GM19023 (cell line): ENCODE results near the gene ACOT7.

Experiments used
- ATAC-seq: cut with Tn5 transposase; IDR thresholded peaks from one replicate; pipeline ENCODE4 v1.9.1; 2021; ENCODE audit warnings: mild to moderate bottlenecking, moderate library complexity; ENCODE audit not compliant: unreplicated experiment

Gene ACOT7

GRCh38 chr1:6273380-6273891 is 120.1 kb downstream of the ACOT7 start:
- no peak for ATAC-seq

DNA sequence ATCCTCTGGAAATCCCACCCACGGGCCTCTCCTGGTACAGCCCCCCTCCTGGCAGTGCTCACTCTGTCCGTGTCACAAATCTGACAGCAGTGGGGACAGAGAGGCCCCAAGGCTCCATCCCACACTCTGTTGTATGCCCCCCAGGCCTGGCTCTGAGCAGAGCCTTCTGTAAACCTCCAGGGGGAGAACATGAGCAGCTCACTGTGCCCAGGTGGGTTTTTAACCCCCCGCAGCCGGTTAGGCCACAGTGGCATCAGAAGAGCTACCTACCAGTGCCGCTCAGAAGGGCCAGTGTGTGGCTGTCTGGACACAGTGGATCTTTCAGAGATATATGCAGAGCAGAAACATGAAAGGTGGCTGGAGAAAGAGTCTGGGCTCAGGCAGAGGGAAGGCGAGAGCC is 120.7 kb downstream of the ACOT7 start:
- no peak for ATAC-seq

DNA sequence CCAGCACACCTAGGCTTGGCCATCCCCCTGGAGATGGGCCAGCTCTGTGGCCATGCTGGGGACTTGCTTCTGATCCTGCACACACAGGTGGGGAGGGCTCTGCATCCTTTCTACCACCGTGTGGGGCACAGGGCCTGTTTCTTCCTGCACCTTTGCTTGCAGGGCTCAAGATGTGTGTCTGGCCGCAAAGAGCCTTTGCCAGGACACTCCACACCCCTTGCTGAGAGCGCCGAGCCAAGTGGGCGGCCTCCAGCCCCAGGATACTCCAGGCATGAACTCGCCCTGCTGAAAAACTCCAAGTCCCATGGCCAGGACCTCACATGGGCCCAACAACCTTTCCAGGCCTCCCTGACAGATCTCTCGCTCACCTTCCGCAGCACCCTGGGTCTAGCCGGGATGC is 121.1 kb downstream of the ACOT7 start:
- ATAC-seq = no peak

GRCh38 chr1:6271554-6271953 is 122.0 kb downstream of the ACOT7 start:
- ATAC-seq = no peak

DNA sequence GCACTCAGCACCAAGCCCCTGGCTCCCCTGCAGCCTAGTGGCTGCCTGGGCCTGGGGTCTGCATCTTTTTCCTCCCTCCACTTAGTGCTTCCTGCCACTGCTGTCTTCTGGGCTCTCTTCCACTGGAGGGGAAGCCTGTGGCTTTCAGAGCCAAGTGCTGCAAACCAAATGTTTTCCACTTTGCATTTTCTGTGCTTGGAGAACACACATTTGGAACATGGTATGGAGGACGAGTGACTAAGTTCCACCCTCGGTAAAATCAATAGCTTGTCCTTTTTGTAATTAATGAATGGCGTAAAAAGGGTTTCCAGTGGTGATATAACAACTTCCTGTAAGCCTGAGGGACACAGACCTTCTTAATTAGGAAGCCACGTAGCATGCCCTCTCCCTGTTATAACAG is 122.6 kb downstream of the ACOT7 start:
- no peak for ATAC-seq

DNA sequence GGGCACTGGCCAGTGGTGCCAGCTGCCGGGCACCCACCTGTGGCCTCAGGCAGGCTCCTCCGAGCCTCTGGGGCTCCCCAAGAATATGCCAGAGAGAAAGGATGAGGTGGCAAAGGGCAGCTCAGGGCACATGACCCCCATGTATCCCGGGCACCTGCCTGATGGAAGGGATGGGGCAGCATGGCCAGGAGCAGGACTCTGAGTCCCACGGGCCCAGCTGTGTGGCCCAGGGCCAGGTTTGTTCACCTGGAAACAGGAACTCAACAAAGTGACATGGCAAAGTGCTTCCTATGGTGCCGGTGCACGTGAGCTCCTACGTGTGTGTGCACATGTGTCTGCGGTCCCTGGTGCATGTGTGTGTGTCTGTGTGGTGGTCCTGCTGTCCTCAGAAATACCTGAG is 123.2 kb downstream of the ACOT7 start:
- no peak for ATAC-seq

DNA sequence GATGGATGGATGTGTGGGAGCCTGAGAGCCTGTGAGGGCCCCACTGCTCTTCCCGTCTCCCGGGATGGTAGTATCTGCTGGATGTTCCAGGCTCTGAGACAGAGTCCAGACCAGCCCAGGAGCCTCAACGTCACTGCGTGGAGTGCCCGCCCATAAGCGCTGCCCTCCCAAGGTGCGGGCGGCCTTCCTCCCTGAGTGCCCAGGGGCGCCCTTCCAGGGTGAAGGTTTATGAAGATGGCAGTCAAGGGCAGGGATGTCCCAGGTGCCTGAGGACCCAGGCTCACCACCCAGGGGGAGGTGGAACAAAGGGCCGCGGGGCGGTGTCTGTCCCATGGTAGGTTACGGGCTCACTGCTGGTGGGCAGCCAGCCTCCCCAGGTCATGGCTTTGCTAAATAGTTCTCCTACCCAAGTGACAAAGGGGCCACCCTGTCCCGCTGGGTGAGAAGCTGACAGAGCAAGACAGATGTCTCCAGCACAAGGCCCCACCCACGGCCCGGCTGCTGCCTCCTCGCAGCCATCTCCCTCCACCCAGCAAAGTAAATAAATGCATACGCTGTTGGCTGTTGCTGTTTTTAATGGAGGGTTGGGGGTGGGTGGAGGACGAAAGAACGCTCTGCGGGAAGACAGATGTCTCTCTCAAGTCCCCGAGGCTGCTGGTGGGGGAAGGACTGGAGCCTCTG is 123.7 kb downstream of the ACOT7 start:
- no peak for ATAC-seq

DNA sequence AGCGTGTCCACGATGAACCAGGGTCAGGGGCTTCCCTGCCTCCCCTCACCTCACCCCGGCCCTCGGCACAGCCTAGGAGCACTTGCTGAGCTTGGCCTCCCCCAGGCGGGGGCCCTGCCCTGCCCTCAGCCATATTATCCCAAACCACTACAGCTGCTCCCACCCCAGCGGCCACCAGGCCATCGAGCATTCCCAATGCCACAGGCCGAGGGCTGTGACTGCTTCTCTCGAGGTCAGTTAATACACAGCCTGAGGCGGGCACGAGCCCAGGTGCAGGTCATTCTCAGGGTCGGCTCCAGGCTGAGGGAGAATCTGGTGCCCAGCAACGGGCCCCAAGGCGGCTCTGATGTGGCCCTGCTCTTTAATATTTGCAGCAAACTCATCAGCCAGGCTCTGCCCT is 124.3 kb downstream of the ACOT7 start:
- ATAC-seq = no peak

DNA sequence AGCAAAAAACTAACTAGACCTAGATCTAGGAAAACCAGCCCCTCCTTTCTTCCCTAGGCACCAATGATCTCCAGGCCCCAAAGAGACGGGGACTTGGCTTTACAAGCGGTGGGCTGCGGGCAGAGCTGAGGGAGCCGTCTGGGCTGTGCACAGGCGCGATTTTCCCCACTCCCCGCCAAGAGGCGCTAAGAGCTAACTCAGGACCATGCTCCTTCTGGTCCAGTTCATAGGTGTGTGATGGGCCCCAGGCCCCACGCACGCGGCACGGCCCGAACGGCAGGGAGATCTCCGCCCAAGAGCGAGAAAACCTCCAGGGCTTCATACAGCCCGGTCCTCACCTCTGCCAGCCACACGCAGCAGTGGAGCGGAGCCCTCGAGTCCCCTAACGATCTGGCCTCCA is 125.2 kb downstream of the ACOT7 start:
- no peak for ATAC-seq

- ATAC-seq = no peak
Measured at GRCh38 chr1:6267686-6268322, 125.8 kb downstream of the ACOT7 start.

GRCh38 chr1:6266641-6267040 is 126.9 kb downstream of the ACOT7 start:
- ATAC-seq = no peak

GRCh38 chr1:6265151-6265550 is 128.4 kb downstream of the ACOT7 start:
- no peak for ATAC-seq

DNA sequence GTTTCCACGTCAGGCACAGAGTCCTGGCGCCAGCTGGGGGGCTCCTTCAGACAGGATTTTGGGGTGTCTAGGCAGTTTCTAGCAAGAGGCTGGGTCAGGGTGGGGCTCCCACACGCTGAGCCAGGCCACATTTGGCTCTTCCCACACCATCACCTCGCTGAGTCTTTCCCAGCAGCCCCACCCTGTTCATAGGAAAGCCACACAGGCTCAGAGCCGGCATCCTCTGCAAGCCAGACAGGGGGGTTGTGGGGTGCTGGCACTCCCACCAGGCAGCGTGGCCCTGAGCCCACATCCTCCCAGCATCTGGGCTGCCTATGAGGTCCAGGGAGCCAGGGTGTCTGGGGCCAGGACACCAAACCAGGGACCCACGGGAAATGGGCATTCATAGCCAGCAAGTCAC is 129.9 kb downstream of the ACOT7 start:
- ATAC-seq = no peak

- ATAC-seq = no peak
Measured at GRCh38 chr1:6262555-6263420, 130.8 kb downstream of the ACOT7 start.

DNA sequence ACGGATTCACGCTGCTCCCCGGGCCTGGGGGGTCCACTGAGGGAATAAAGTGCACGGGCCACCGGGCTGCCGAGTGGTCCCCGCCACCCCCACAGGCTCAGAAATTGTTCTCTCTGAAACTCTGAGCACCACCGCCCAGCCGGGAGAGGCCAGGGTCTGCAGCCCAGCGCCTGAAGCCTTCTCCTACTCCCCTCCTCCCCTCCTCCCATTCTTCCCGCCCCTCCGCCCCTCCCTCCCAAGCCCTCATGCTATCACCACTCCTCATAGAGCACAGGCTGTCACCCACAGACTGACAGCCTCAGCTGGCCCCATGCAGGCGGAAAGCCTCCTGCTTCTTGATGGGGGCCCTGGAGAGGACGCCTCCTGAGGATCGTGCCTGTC is 132.0 kb downstream of the ACOT7 start:
- no peak for ATAC-seq

DNA sequence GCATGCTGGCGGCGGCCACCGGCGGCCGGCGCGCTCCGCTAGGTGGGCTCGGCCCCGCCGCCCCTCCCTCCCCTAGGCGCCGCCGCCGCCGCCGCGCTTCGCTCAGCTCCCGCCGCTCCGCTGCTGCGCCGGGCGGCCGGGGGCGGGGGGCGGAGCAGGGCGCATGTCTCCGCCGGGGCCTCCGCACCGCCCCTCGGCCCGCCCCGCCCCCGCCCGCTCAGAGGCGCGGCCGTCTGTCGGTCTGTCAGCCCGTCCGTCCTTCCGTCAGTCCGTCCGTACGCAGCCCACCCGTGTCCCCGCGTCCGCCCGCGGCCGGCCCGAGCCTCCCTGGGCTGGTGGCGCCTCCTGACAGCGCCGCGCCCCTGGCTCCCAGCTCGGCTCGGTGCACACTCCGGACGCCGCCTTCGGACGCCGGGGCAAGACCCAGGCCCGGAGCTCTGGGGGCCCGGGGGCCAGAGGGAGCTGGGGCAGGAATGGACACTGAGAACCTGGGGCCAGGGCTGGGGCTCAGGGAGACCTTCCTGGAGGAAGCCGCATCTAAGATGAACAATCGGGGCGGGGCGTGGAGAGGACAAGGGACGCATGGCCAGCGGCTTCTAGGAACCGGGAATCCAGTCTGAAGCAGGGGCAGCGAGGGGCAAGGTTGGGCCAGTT is 132.5 kb downstream of the ACOT7 start, which contains the start of gene GPR153:
Gene GPR153 (minus strand): TSS at position 138 of the 654 bp plus-strand sequence. CDS start 6,193 bp downstream, outside the sequence.
- peak; percentile 40 for ATAC-seq

DNA sequence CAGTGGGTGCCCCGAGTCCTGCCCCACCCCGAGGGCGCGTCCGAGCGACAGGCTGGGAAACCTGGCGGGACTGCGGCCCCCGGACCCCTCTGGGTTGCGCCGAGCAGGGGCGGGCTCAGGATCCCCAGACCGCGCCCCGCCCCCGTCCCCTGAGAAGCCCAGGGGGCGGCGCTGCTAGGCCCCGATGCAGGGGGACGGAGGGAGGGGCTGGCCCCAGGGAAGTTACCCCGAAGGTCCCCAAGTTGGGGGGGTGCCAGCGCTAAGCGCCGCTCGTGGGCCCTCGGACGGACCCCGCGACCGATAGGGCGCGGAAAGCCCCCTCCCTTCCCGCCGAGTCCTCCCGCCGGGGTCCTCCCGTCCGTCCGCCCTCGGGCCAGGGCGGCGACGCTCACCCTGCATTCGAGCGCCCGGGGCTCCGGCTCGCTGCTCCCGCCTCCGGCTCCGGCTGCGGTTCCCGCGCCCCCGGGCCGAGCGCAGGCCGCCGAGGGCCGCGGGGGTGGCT is 133.1 kb downstream of the ACOT7 start:
- peak; percentile 34 for ATAC-seq

GRCh38 chr1:6259491-6260362 is 133.8 kb downstream of the ACOT7 start:
- peak; percentile 56 for ATAC-seq

DNA sequence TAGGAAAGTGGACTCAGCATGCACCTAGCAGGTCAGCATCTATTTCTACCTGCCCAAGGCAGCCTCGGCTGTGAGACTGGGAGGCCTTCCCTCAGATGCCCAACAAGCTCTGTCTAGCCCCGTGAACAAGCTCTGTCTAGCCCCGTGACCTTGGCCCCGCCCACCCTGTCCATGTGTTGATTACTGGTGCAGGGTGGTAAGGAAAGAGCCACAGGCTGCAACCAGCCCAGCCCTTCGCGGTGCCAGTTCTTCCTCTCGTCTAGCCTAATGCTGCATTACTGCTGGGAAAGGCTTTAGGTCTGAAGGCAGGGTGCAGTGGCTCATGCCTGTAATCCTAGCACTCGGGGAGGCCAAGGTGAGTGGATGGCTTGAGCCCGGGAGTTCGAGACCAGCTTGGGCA is 134.9 kb downstream of the ACOT7 start:
- no peak for ATAC-seq

GRCh38 chr1:6257541-6258069 is 136.0 kb downstream of the ACOT7 start:
- ATAC-seq = no peak
